Thyroid gland (tissue), 4 donors: ENCODE data around the gene CCDC88A.

ENCODE experiments used
- POLR2A ChIP-seq, 2 donors: fragments of 450-650 bp; IDR thresholded peaks; one replicate each; pipeline ENCODE4 v1.6.1; 2017; ENCODE audit warnings: antibody characterized with exemption in 2 of 2, mild to moderate bottlenecking in 2 of 2, moderate library complexity in 1 of 2
- TF ChIP-seq, protein P1 (sequence below), 6 experiments: fragments of 200-600 bp in 3 of 6; fragments of 450-650 bp in 3 of 6; sonication (generic) in 3 of 6; IDR thresholded peaks; one replicate each; pipeline ENCODE4 v1.5.1; 2016 to 2019; ENCODE audit warnings: antibody characterized with exemption in 6 of 6, mild to moderate bottlenecking in 2 of 6, inconsistent platforms in 1 of 6, moderate library complexity in 1 of 6

DNA sequence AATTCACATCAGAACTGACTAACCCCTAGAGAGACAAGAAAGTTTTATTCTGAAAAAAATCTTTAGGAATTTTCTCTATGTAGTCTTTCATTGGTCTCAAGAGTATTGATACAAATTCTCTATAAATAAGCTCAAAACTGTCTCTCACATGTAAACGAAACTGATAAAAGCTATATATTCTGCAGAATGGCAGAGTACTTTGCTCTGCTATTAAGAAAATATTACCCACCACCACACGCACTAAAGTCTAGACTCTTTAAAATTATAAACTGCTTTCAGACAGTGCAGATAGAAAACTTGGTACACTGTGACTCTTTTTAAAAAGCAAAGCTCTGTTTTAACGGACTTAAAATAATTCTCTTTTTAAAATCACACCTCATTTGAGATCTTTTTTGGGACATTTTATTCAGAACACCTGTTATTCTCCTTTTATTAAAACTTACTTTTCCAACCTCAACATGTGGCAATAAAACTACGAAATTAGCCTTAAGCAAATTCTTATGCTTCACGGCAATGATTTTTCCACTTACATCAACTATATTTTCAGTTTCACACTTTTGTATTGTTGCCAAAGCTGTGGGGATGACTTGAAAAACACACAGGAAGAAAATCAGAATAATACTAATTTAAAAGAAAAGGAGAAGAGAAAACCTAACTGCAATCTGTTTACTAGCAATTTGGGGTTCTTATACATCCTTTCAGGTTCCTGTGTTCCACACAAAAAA, 58.0 kb downstream of the CCDC88A start:
- TF ChIP-seq, protein P1, sequence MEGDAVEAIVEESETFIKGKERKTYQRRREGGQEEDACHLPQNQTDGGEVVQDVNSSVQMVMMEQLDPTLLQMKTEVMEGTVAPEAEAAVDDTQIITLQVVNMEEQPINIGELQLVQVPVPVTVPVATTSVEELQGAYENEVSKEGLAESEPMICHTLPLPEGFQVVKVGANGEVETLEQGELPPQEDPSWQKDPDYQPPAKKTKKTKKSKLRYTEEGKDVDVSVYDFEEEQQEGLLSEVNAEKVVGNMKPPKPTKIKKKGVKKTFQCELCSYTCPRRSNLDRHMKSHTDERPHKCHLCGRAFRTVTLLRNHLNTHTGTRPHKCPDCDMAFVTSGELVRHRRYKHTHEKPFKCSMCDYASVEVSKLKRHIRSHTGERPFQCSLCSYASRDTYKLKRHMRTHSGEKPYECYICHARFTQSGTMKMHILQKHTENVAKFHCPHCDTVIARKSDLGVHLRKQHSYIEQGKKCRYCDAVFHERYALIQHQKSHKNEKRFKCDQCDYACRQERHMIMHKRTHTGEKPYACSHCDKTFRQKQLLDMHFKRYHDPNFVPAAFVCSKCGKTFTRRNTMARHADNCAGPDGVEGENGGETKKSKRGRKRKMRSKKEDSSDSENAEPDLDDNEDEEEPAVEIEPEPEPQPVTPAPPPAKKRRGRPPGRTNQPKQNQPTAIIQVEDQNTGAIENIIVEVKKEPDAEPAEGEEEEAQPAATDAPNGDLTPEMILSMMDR (IDR thresholded peaks at IDR 0.05) = no peak
- TF ChIP-seq POLR2A (IDR thresholded peaks at IDR 0.05) = no peak
